ENCODE results near the gene WDR7. TPM values are rescaled to one million over a fixed set of nuclear protein-coding genes. Genes with fewer than 3 reads are reported as not detected.
A peak's percentile ranks its signal among the peaks of the same experiment; 100 is the strongest.

Gene WDR7
- total and polyA plus RNA-seq, 9 of the 15 experiments (the other 6 are each of a cell fraction or from before 2014, with no cell fraction given) = 1.4 to 9.4 (median 5.3) TPM

DNA sequence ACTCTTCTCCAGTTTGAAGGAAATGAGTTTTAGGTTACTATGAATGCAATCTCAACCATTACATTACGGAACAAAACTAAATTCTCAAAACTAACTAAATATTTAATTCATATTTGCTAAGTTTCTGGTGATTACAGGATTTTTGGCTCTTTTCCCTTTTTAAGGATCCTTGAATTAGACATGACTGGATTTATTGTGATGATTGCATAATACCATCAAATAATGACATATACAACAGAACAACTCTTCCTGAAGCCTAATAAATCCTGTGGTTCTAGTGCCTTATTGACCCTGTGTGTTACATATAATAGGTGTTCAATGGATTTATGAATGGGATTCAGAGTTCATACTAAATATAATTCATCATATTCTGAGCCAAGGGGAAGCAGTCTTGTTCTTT lies 90.5 kb downstream of the WDR7 start:
- Histone ChIP-seq H3K4me1 (replicated peaks in 1 of 2; ENCODE audit: control insufficient read depth in 2 of 2, insufficient read depth in 2 of 2, low read length in 2 of 2) (no peaks in the 10 kb centered on the region), H3K9me1 (ENCODE audit: control insufficient read depth, insufficient read depth, low read length) (no peaks in the 10 kb centered on the region), H3K27me3 (ENCODE audit: control insufficient read depth in 2 of 2, insufficient read depth in 2 of 2, low read length in 2 of 2) (no peaks in the 10 kb centered on the region), H2AFZ (ENCODE audit: low read depth, low read length) (no peak overlapping the region), H3K27ac (ENCODE audit: extremely low read depth, low read depth, low read length) (no peak overlapping the region), H3K9me3 (replicated peaks; ENCODE audit: control insufficient read depth, insufficient read depth, low read depth, low read length) (no peaks in the 10 kb centered on the region), H4K20me1 (replicated peaks; ENCODE audit: control insufficient read depth, insufficient read depth, low read length) (no peaks in the 10 kb centered on the region), H3K4me2 (ENCODE audit: insufficient read depth, low read length) (no peak overlapping the region), H3K9ac (ENCODE audit: insufficient read depth in 1 of 2, low read depth in 2 of 2, low read length in 2 of 2) (no peak overlapping the region), H3K4me3 (no peak overlapping the region), H3K79me2 (ENCODE audit: control insufficient read depth, insufficient read depth, low read length) (no peaks in the 10 kb centered on the region), H3K36me3 (ENCODE audit: control insufficient read depth, insufficient read depth, low read length) (no peaks in the 10 kb centered on the region)
- ChIA-PET POLR2A (no interaction called here), CTCF (ENCODE audit: low intra/inter-chr PET ratio) (no interaction called here)
- BruUV-seq (replicated peaks) = no TSS peak
- FAIRE-seq (no peak), DNase-seq (ENCODE audit: extremely low read depth in 1 of 4, low spot score in 3 of 4) (no peak), ATAC-seq (no peak)
- TF ChIP-seq CEBPG (CRISPR knock-in tag; IDR thresholded peaks at IDR 0.05) (no peak), CEBPG (tag; conservative IDR thresholded peaks at IDR 0.05 in 1 of 2, IDR thresholded peaks at IDR 0.05 in 1 of 2) (peak in 1 of 2 experiments; percentile 45; a peak in 1 of 4 replicates), POLR2G (IDR thresholded peaks at IDR 0.05; ENCODE audit: low read depth, low read length) (no peak), FOXJ2 (tag; IDR thresholded peaks at IDR 0.05) (no peak), RBBP5 (IDR thresholded peaks at IDR 0.05; ENCODE audit: borderline replicate concordance, insufficient read depth, low read length, poor library complexity, severe bottlenecking) (no peak)
- TF ChIP-seq, protein P1, sequence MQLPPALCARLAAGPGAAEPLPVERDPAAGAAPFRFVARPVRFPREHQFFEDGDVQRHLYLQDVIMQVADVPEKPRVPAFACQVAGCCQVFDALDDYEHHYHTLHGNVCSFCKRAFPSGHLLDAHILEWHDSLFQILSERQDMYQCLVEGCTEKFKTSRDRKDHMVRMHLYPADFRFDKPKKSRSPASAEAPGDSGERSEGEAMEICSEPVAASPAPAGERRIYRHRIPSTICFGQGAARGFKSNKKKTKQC (CRISPR knock-in tag; IDR thresholded peaks at IDR 0.05) = no peak
- intact Hi-C loops (cut with micrococcal nuclease) = no loop called here
- 100% methylated on average over 1 of the region's 1 CpG for WGBS (ENCODE audit: insufficient coverage, low coverage, missing lambda C conversion rate)
- in situ Hi-C loops (cut with MboI) = no loop called here

Data from K562 (cell line).